ELF-1 (cell line): ENCODE results near the gene OR2A5.
A peak's percentile ranks its signal among the peaks of the same experiment; 100 is the strongest.
"Not testable (repeated sequence)": the region's sequence is repeated elsewhere in the genome, so short reads cannot be mapped to it uniquely, and the experiment has no call there.

Experiments used
- DNase-seq: peaks from one replicate; pipeline ENCODE4 v3.0.0-alpha.2; 2016; ENCODE audit warnings: low read depth, low spot score

The OR2A5 gene

DNA sequence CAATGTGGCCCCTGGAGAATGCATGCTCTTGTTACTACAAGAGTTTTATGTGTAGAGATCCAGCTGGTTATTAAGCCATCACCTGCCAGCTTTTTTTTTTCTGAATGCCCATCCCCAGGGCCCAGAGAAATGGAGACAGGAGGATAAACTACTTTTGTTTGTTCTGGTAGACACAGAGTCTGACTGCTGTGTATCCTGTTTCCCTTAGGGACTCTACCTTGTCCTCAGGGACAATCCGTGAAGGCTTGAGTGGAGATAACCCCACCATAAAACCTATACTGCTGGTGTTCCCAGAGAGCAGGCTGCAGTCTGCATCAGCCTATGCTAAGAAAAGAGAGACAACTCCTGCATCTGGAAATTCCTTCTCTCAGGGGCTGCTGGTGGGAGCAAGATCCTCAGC is at the start of gene OR2A5:
Gene OR2A5 (plus strand): TSS at position 301 of the 400 bp plus-strand sequence. CDS start 1,454 bp downstream, outside the sequence.
- DNase-seq = peak; percentile 19

- DNase-seq = no peak
Observed at GRCh38 chr7:144000020-144000419, 48.7 kb upstream of the OR2A5 start, which contains the start of gene OR6B1. TSS of gene OR6B1 (plus strand) at chr7:144000320. CDS start at chr7:144003997, 3,677 bp downstream.

DNA sequence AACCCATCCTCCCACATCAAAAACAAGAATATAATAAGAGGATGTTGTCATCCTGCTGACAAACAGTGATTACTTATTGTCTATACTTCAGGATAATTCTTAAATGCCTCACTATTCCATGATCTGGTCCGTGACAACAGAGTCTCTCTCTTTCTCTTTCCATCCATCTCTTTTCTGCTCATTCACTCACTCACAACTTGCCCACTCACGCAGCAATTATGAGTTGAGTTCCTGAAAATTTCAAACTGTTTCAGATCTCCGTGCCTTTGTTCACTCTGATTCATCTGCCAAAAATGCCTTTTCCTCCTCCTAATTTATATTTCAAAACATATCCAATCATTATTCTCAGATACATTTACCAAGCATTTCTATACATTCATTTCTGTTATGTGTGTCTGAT is 47.2 kb upstream of the OR2A5 start:
- DNase-seq = no peak

- no peak for DNase-seq
Observed at GRCh38 chr7:144004703-144005102, 44.0 kb upstream of the OR2A5 start.

GRCh38 chr7:144006029-144006691 is 42.6 kb upstream of the OR2A5 start:
- no peak for DNase-seq

GRCh38 chr7:144006692-144007042 is 42.1 kb upstream of the OR2A5 start:
- no peak for DNase-seq

DNA sequence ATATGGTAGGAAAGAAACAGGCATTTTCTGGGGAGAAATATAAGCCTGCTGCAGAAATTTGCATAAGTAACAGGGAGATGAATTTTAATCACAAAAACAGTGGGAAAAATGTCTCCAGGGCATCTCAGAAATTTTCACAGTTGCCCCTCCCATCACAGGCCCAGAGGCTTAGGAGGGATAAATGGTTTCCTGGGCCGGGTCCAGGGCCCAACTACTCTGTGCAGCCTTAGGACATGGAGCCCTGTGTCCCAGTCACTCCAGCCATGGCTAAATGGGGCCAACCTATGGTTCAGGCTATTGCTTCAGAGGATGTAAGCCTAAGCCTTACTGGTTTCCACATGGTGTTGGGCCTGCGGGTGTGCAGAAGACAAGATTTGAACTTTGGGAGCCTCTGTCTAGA is 39.4 kb upstream of the OR2A5 start:
- DNase-seq = no peak

GRCh38 chr7:144010061-144010460 is 38.7 kb upstream of the OR2A5 start:
- DNase-seq = not testable (repeated sequence)

GRCh38 chr7:144010821-144011220 is 37.9 kb upstream of the OR2A5 start:
- DNase-seq = not testable (repeated sequence)

DNA sequence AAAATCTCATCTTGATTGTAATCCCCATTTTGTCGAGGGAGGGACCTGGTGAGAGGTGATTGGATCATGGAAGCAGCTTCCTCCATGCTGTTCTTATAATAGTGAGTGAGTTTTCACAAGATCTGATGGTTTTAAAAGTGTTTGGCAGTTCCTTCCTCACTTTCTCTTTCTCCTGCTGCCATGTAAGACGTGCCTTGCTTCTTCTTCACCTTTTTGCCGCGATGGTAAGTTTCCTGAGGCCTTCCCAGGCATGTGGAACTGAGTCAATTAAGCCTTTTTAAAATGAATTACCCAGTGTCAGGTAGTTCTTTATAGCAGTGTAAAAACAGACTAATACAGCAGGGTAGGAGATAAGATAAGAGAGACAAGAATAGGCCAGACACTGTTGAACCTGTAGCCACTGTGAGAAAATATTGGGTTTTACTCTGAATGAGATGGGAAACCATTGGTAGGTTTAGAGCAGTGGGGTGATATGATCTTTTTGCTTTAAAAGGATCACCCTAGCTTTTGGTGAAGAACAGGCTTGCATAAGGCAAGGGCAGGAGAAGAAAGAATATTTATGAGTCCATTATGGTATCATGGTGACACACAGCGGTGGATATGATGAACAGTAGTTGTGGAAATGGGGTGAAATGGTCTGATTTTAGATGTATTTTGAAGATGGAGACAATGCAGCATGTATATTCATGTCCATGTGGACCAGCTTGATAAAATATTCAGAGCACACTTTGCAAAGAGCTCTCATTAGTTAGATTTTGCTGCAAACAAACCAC is 37.1 kb upstream of the OR2A5 start:
- DNase-seq = no peak

- no peak for DNase-seq
Observed at GRCh38 chr7:144018065-144018464, 30.7 kb upstream of the OR2A5 start.

GRCh38 chr7:144019457-144019856 is 29.3 kb upstream of the OR2A5 start:
- DNase-seq = peak; percentile 14

DNA sequence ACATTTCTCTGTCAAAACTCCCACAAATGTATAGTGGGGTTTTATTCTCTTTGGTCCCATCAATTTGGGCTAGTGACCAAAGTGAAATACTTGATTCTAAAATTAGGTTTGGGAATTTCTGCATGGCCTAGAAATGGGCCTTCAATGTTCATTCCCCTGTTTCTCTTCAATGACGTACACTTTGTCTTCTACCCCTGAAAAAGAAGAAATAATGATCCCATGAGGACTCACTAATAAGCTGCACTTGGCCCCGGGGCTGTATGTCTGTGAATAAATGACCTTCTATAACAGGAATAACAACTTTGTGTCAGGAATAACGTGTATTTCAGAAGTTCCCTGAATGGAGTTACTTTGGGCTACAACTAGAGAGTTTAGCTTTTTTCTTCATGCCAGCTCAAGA is 28.4 kb upstream of the OR2A5 start:
- no peak for DNase-seq

DNA sequence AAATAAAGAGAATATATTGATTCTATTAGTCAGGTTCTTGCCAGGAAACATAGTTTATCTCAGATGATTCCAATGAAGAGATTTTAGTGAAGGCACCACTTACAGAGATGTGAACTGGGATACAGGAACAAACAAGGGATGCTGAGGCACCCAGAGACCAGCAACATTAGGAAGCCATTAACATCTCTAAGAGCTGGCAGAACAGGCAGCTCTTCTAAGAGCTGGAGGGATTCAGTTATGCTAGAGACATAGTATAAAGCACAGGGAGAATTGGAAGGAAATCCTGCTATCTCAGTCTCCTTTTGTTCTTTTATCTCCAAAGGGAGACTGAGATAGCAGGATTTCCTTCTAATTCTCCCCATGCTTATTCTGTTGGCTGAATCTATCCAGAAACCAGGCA is 26.6 kb upstream of the OR2A5 start:
- no peak for DNase-seq

DNA sequence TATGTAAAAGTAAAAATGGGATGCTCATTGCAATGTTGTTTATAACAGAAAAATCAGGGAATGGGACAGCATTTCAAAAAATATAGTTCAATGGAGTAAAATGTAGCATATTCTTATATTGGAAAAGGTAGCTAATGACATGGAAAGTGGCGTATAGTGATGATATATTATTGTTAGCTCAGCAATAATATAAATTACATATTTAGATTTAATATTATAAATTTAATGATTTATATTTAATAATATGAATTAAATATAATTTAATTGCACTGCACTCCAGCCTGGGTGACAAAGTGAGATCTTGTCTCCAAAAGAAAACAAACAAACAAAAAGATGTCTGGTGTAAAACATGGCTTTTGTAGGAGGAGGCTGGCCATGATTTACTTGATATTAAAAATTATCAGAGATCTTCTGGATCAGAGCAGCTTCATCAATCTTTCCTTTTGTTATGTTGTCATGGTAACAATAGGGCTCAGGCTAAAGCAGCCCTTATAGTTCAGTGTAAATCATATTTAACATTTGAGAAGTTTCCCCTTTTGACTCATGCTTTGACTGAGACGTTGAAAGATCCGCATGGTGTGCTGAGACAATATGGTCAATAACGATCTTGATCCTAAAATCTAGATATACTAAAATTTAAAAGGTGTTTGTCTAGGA is 25.4 kb upstream of the OR2A5 start:
- no peak for DNase-seq

- DNase-seq = no peak
Observed at GRCh38 chr7:144024213-144024612, 24.5 kb upstream of the OR2A5 start.

DNA sequence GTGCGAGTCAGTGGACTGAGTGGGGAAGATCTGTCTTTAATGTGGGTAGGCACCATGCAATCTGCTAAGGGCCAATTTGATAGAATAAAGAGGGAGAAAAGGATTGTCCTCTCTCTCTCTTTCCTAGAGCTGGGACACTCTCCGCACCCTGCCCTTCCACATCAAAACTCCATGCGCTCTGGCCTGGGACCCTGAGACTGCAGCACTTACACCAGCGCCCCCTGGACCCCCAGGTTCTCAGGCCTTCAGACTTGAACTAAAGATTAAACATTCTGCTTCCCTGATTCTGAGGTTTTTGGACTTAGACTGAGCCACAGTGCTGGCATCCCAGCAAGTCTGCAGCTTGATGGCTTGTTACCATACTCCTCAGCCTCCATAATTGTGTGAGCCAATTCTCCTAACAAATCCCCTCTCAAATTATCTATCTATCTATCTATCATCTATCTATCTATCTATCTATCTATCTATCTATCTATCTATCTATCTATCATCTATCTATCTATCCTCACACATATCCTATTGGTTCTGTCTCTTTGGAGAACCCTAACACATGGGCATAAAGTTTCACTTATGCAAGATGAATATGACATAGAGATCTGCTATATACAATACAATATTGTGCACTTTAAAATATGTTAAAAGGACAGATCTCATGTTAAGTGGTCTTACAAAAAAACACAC is 22.4 kb upstream of the OR2A5 start:
- DNase-seq = no peak

DNA sequence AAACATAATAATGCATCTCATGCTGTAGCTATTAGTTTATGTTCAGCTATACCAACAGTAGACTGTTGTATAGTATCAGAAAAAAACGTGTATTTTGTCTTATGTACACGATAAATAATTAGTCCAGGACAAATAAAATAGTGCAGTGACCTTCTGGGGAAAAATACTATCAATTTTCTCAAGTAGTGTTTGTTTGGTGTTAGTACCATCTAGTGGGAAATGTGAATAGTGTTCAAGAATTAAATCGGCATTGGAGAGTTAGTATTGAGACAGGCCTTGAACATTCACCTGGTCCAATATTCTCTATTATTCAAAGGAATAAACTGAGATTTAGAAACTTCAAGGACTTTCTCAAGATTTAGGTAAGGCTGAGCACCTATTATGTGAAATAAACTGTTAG is 21.7 kb upstream of the OR2A5 start:
- no peak for DNase-seq

- DNase-seq = no peak
Observed at GRCh38 chr7:144027974-144028373, 20.8 kb upstream of the OR2A5 start.

DNA sequence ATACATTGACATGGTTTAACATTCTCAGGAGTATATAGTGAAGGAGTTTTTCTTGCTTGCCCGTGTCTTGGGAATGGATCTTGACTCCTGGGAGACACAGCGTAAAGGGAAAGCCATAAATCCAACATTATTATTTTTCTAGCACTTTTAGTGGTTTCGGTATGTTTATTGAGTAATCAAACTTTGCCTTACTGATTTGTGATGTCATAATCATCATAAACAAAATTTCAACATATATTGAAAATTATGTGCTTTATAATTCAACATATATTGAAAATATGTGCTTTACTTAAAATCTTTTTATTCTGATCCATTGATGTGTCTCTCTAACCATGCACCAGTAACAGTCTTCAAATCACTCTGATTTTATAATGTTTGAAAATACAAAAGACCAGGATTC is 20.2 kb upstream of the OR2A5 start:
- no peak for DNase-seq

DNA sequence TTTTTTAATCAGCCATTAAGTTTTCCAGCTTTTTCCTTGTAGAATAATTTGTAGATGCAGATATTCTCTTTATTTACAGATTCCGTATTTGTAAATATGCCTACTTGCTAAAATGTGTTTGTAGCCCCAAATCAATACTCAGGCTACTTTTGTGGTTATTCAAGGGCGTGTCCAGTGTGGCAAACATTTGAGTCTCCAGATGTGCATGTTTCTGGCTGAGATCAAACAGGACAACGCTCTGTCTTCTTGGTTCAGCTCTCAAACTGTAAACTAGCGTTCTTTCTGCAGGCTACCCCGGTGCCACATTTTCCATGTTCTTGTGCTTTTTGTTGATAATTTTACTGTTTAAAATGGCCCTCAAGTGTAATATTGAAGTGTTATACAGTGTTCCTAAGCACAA is 16.2 kb upstream of the OR2A5 start:
- DNase-seq = no peak
